GM12864 (cell line): ENCODE data around the gene DNAJB5.
A peak's percentile ranks its signal among the peaks of the same experiment; 100 is the strongest.

ENCODE experiments used
- DNase-seq: peaks from one replicate; pipeline ENCODE4 v3.0.0-alpha.2; 2011; ENCODE audit warnings: low read depth
- H3K4me3 ChIP-seq: 2 replicates; pipeline ENCODE4 v1.5.1; 2011; ENCODE audit warnings: mild to moderate bottlenecking, low read depth, low read length, control low read depth
- TF ChIP-seq, protein P1 (sequence below): IDR thresholded peaks from 2 replicates; pipeline ENCODE4 v1.5.1; 2011; ENCODE audit warnings: low read depth, mild to moderate bottlenecking, moderate library complexity, low read length, control low read depth, inconsistent platforms; ENCODE audit errors: missing control alignments

DNAJB5 gene

DNA sequence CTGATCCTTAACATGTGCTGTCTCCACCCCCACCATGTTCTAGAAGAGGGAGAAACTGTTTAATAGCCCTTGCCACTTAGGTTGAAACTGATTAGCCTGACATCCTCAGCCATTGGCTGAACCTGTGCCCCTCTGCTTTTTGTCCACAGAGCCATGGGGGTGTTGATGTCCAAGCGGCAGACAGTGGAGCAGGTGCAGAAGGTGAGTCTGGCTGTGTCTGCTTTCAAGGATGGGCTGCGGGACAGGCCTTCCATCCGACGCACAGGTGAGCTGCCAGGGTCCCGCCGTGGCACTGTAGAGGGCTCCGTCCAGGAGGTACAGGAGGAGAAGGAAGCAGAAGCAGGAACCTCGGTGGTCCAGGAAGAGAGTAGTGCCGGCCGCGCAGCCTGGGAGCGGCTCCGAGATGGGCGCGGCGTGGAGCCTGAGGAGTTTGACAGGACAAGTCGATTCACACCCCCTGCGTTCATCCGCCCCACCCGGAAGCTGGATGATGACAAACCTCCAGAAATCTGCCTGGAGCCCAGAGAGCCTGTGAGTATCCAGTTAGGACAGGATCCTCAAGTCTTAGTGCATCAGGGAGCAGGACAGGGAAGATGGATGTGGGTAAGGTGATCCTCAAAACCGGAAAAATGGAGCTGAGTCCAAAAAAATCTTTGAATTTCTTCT lies 18.3 kb upstream of the DNAJB5 start:
- no peak for DNase-seq
- H3K4me3 ChIP-seq: no peak overlapping the region
- TF ChIP-seq, protein P1, sequence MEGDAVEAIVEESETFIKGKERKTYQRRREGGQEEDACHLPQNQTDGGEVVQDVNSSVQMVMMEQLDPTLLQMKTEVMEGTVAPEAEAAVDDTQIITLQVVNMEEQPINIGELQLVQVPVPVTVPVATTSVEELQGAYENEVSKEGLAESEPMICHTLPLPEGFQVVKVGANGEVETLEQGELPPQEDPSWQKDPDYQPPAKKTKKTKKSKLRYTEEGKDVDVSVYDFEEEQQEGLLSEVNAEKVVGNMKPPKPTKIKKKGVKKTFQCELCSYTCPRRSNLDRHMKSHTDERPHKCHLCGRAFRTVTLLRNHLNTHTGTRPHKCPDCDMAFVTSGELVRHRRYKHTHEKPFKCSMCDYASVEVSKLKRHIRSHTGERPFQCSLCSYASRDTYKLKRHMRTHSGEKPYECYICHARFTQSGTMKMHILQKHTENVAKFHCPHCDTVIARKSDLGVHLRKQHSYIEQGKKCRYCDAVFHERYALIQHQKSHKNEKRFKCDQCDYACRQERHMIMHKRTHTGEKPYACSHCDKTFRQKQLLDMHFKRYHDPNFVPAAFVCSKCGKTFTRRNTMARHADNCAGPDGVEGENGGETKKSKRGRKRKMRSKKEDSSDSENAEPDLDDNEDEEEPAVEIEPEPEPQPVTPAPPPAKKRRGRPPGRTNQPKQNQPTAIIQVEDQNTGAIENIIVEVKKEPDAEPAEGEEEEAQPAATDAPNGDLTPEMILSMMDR: no peak

DNA sequence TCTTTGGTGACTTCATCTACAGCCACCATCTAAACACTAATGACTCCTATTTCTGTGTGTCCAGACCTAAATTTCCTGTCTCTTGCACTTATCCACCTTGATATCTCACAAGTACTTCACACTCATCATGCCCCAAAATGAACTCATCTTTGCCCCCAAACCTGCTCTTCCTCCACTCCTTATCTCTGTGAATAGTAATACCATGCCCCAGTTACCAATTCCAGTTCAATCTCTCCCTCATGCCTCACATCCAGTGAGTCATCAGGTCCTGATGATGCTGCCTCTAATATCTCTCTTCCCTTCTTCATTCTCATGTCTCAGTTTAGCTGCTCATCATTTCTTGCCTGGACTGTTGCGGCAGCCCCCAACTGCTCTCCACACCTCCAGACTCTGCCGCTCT lies 14.9 kb upstream of the DNAJB5 start:
- no peak overlapping the region for H3K4me3 ChIP-seq
- DNase-seq: no peak
- TF ChIP-seq, protein P1: no peak

DNA sequence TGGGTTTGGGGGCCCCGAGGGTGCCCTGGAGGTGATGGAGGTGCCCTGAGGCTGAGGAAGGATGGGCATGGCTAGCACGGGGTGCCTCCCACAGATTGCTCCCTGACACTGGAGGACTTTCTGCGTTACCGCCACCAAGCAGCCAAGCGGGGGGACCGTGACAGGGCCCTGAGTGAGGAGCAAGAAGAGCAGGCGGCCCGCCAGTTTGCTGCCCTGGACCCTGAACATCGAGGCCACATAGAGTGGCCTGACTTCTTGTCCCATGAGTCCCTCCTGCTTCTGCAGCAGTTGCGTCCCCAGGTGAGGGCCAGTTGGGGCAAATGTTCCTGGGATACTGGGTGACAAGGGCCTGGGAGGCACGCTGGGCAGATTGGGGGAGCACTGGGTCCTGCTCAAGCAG lies 13.1 kb upstream of the DNAJB5 start:
- TF ChIP-seq, protein P1: no peak

DNA sequence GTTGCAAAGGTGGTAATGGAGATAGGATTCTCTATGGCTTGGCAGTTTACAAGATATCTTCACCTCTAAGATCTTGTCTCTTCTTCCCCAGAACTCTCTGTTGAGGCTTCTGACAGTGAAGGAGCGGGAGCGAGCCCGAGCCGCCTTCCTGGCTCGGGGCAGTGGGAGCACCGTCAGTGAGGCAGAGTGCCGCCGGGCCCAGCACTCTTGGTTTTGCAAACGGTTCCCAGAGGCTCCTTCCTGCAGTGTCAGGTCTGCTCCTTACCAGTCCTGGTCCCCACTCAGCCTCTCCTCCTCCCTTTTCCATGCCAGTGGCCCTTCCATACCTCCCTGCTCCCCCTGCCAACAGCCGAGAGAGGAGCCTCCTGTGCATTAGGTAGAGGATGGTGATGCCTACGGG lies 12.6 kb upstream of the DNAJB5 start:
- TF ChIP-seq, protein P1: no peak
- no peak overlapping the region for H3K4me3 ChIP-seq
- DNase-seq: no peak

More for the DNA sequence above, 13.1 kb upstream of the DNAJB5 start:
- H3K4me3 ChIP-seq: no peak overlapping the region
- DNase-seq: no peak

DNA sequence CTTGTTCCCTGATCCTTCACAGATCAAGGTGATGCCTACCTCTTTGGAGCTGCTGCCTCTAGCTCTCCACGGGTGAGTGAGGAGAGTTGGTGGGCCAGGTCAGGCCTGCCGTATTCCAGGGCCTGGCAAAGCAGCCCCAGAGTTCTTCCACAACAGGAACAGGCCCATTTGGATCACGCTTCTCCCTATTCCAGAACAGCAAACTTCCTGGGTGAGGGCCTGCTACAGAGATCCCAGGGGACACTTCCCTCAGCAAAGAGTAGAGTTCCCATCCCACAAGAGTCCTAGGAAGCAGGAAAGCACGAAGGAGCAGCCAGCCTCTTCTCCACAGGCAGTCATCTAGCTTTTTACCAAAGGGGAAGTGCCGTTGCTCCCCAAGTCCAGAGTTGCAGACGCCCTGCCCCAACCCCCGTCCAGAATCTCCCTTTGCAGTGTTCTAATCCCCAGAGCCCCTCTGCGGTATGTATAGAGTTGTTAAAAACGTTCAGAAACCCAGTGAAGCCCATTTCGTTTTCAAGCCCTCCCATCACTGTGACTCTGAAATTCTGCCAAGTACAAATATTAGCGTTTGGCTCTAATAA lies 9.3 kb upstream of the DNAJB5 start:
- no peak for DNase-seq
- TF ChIP-seq, protein P1: no peak
- no peak overlapping the region for H3K4me3 ChIP-seq

DNA sequence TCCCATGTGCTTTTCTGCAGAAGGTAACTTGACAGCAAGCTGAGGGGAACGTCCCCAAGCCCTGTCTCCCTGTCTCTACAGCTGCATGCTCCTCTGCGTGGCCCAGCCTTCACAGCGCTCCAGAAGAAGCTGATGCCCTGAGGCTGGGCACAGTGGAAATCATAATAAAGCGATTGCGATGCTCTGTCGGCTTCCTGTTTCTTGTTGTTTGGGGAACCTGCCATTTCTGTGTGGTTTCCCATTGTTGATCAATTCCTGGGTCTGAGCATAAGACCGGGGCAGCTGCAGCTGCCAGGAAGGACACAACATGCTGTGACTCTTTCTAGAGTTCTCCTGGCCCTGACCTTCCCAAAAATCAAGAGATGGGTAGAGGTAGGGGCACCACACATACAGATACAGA lies 7.2 kb upstream of the DNAJB5 start:
- no peak for DNase-seq
- no peak overlapping the region for H3K4me3 ChIP-seq
- TF ChIP-seq, protein P1: no peak

DNA sequence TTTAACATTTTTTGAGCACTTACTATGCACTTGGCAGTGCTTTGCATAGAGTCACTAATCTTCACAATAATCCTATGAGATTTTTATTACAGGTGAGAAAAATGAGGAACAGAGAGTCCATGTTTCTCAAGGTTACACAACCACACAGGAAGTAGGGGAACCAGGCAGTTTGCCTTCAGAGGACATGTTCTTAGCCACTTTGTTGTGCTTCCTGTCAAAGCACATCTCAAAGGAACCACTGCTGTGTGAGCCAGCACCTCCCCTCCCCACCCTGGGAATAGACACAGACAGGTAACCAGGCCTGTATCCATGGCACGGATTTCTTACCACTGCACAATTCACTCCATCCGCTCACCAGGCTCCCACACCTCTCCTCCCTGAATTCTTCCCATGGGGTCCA lies 6.3 kb upstream of the DNAJB5 start:
- DNase-seq: peak; percentile 65
- TF ChIP-seq, protein P1: no peak
- no peak overlapping the region for H3K4me3 ChIP-seq
